ENCODE data around the gene UQCR11. TPM values are rescaled to one million over a fixed set of nuclear protein-coding genes. Genes with fewer than 3 reads are reported as not detected.

UQCR11 gene
- total RNA-seq, 1 donor from 2014 or later: 61.0 TPM

GRCh38 chr19:1576242-1577089 lies 28.8 kb downstream of the UQCR11 start:
- no peak for TF ChIP-seq CTCF (IDR thresholded peaks at IDR 0.05)
- Histone ChIP-seq H3K27me3 (no peaks in the 10 kb centered on the region), H3K4me3 (no peak overlapping the region), H3K27ac (no peak overlapping the region), H3K9me3 (no peaks in the 10 kb centered on the region), H3K36me3 (peaks cover 30 to 46% of the 10 kb centered on the region in 2 donors), H3K4me1 (no peaks in the 10 kb centered on the region)
- intact Hi-C loops (cut with DNase I): no loop called here
- no peak for DNase-seq (ENCODE audit: low spot score in 2 of 2)

GRCh38 chr19:1575323-1576241 lies 29.7 kb downstream of the UQCR11 start:
- Histone ChIP-seq H3K4me1 (no peaks in the 10 kb centered on the region), H3K4me3 (no peak overlapping the region), H3K9me3 (no peaks in the 10 kb centered on the region), H3K27me3 (no peaks in the 10 kb centered on the region), H3K27ac (no peak overlapping the region), H3K36me3 (peaks cover 21 to 37% of the 10 kb centered on the region in 2 donors)
- intact Hi-C loops (cut with DNase I): no loop called here
- TF ChIP-seq CTCF (IDR thresholded peaks at IDR 0.05): no peak
- no peak for DNase-seq (ENCODE audit: low spot score in 2 of 2)

GRCh38 chr19:1574354-1575136 lies 30.7 kb downstream of the UQCR11 start:
- H3K27me3 ChIP-seq: no peaks in the 10 kb centered on the region
- DNase-seq (ENCODE audit: low spot score in 2 of 2): no peak
- H3K4me3 ChIP-seq: no peak overlapping the region
- H3K9me3 ChIP-seq: no peaks in the 10 kb centered on the region
- peaks cover 12 to 27% of the 10 kb centered on the region in 2 donors for H3K36me3 ChIP-seq
- no peaks in the 10 kb centered on the region for H3K4me1 ChIP-seq
- TF ChIP-seq CTCF (IDR thresholded peaks at IDR 0.05): no peak
- no peak overlapping the region for H3K27ac ChIP-seq
- intact Hi-C loops (cut with DNase I): no loop called here

GRCh38 chr19:1572795-1573194 lies 32.5 kb downstream of the UQCR11 start:
- intact Hi-C loops (cut with DNase I): no loop called here
- TF ChIP-seq CTCF (IDR thresholded peaks at IDR 0.05): no peak

GRCh38 chr19:1571358-1571757 lies 33.9 kb downstream of the UQCR11 start:
- Histone ChIP-seq H3K27me3 (no peaks in the 10 kb centered on the region), H3K36me3 (no peaks in the 10 kb centered on the region), H3K4me3 (no peak overlapping the region), H3K9me3 (no peaks in the 10 kb centered on the region), H3K27ac (no peak overlapping the region), H3K4me1 (peaks cover 4 to 5% of the 10 kb centered on the region in 2 donors)
- no peak for TF ChIP-seq CTCF (IDR thresholded peaks at IDR 0.05)
- intact Hi-C loops (cut with DNase I): no loop called here
- no peak for DNase-seq (ENCODE audit: low spot score in 2 of 2)

More at GRCh38 chr19:1572795-1573194, 32.5 kb downstream of the UQCR11 start:
- no peak overlapping the region for H3K27ac ChIP-seq
- H3K4me3 ChIP-seq: no peak overlapping the region
- DNase-seq (ENCODE audit: low spot score in 2 of 2): no peak
- H3K4me1 ChIP-seq: peaks cover 4 to 5% of the 10 kb centered on the region in 2 donors
- H3K36me3 ChIP-seq: peaks cover 4 to 12% of the 10 kb centered on the region in 2 donors
- no peaks in the 10 kb centered on the region for H3K27me3 ChIP-seq
- H3K9me3 ChIP-seq: no peaks in the 10 kb centered on the region

Measured in ascending aorta (tissue), 2 donors.